ENCODE data around the gene NAV2. TPM values are rescaled to one million over a fixed set of nuclear protein-coding genes. Genes with fewer than 3 reads are reported as not detected.

The NAV2 gene
- polyA plus RNA-seq, 1 donor (not counting 4 experiments of a cell fraction or from before 2014, with no cell fraction given) = 4.0 TPM

DNA sequence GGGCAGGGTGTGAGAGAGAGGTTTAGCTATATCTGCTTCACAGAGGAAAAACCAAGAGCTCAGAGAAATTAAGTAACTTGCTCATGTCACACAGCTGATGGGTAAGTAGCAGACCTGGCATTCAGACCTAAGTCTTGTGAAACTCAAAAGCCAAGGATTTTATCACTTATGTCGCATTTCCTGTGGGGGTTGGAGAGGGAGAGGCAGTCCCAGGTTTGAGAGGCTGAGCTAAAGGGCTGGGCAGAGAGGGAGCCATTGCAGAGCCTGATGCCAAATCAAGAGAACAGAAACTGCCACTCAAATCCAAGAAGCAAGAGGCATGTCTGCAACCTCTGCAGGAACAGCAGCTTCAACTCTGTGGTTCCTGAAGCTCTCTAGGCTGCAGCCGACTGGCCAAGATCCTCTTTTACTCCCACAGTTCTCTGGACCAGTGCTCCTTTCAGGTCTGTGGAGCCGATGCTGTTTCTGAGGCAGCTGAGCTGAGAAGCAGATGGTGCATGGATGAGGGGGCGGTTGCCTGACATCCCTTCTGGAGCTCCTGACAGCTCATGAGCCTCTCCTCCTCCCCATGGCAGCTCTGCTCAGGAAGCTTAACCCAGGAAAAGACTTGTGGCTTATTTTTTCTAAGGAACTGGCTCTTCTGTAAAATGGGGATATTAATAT is 47.6 kb upstream of the NAV2 start:
- H3K79me2 ChIP-seq (ENCODE audit: control insufficient read depth, insufficient read depth, low read length) = no peaks in the 10 kb centered on the region
- H4K20me1 ChIP-seq (ENCODE audit: control insufficient read depth, extremely low read depth, insufficient read depth, low read length) = no peaks in the 10 kb centered on the region
- no peaks in the 10 kb centered on the region for H3K9me1 ChIP-seq (ENCODE audit: control insufficient read depth, extremely low read depth, insufficient read depth, low read length)
- FAIRE-seq = no peak
- no peak overlapping the region for H3K27ac ChIP-seq (ENCODE audit: control insufficient read depth, insufficient read depth, low read length)
- H3K4me3 ChIP-seq (ENCODE audit: control insufficient read depth in 2 of 3, extremely low read depth in 1 of 3, insufficient read depth in 2 of 3, low read depth in 1 of 3, low read length in 3 of 3) = no peak overlapping the region
- H3K36me3 ChIP-seq (ENCODE audit: control insufficient read depth in 2 of 2, extremely low read depth in 1 of 2, insufficient read depth in 2 of 2, low read length in 2 of 2) = no peaks in the 10 kb centered on the region
- H3K4me2 ChIP-seq (ENCODE audit: control insufficient read depth, extremely low read depth, insufficient read depth, low read depth, low read length) = no peak overlapping the region
- peaks cover 19% of the 10 kb centered on the region for H3K4me1 ChIP-seq (ENCODE audit: control insufficient read depth, extremely low read depth, insufficient read depth, low read length)
- no peaks in the 10 kb centered on the region for H3K9me3 ChIP-seq (ENCODE audit: control insufficient read depth, low read depth, low read length)
- DNase-seq (ENCODE audit: low read depth, low spot score) = no peak
- no peaks in the 10 kb centered on the region for H3K27me3 ChIP-seq (ENCODE audit: control insufficient read depth, extremely low read depth, insufficient read depth, low read length)
- no peak overlapping the region for H3K9ac ChIP-seq (ENCODE audit: control insufficient read depth, extremely low read depth, insufficient read depth, low read length)
- dilution Hi-C loops (cut with MboI; ENCODE audit: extremely low pct_ligation_motif_present, low sequenced_read_pairs) = no loop called here
- TF ChIP-seq, protein P1, sequence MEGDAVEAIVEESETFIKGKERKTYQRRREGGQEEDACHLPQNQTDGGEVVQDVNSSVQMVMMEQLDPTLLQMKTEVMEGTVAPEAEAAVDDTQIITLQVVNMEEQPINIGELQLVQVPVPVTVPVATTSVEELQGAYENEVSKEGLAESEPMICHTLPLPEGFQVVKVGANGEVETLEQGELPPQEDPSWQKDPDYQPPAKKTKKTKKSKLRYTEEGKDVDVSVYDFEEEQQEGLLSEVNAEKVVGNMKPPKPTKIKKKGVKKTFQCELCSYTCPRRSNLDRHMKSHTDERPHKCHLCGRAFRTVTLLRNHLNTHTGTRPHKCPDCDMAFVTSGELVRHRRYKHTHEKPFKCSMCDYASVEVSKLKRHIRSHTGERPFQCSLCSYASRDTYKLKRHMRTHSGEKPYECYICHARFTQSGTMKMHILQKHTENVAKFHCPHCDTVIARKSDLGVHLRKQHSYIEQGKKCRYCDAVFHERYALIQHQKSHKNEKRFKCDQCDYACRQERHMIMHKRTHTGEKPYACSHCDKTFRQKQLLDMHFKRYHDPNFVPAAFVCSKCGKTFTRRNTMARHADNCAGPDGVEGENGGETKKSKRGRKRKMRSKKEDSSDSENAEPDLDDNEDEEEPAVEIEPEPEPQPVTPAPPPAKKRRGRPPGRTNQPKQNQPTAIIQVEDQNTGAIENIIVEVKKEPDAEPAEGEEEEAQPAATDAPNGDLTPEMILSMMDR (optimal IDR thresholded peaks at IDR 0.05 in 1 of 3, IDR thresholded peaks at IDR 0.05 in 1 of 3, conservative IDR thresholded peaks at IDR 0.05 in 1 of 3; ENCODE audit: extremely low read depth in 1 of 3, insufficient read depth in 2 of 3, low read length in 3 of 3) = no peak
- H2AFZ ChIP-seq (ENCODE audit: control insufficient read depth, low read length) = no peak overlapping the region

DNA sequence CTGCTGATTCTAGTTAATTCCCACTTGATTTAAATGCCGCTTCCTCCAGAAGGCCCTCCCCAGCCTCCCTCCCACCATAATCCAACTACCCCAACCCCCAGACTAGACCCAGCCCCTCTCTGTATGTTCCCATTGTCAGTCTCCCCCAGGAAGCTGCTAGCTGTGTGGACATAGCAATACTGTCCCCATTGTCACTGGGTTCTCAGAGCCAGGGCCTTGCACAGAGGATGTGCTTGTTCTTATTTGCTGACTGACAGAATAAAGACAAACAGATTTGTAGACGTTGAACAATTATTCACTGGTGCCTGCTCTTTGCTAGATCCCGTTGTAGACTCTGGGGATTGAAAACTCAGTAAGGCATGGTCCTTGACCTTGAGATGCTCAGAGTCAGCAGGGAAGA is 45.7 kb upstream of the NAV2 start:
- no peak overlapping the region for H2AFZ ChIP-seq (ENCODE audit: control insufficient read depth, low read length)
- H3K4me2 ChIP-seq (ENCODE audit: control insufficient read depth, extremely low read depth, insufficient read depth, low read depth, low read length) = no peak overlapping the region
- FAIRE-seq (no peak), DNase-seq (ENCODE audit: low read depth, low spot score) (no peak)
- no peaks in the 10 kb centered on the region for H3K9me1 ChIP-seq (ENCODE audit: control insufficient read depth, extremely low read depth, insufficient read depth, low read length)
- H3K27me3 ChIP-seq (ENCODE audit: control insufficient read depth, extremely low read depth, insufficient read depth, low read length) = no peaks in the 10 kb centered on the region
- peaks cover 14% of the 10 kb centered on the region for H3K4me1 ChIP-seq (ENCODE audit: control insufficient read depth, extremely low read depth, insufficient read depth, low read length)
- no peaks in the 10 kb centered on the region for H4K20me1 ChIP-seq (ENCODE audit: control insufficient read depth, extremely low read depth, insufficient read depth, low read length)
- H3K79me2 ChIP-seq (ENCODE audit: control insufficient read depth, insufficient read depth, low read length) = no peaks in the 10 kb centered on the region
- no peaks in the 10 kb centered on the region for H3K36me3 ChIP-seq (ENCODE audit: control insufficient read depth in 2 of 2, extremely low read depth in 1 of 2, insufficient read depth in 2 of 2, low read length in 2 of 2)
- dilution Hi-C loops (cut with MboI; ENCODE audit: extremely low pct_ligation_motif_present, low sequenced_read_pairs) = no loop called here
- no peak for TF ChIP-seq EZH2 (IDR thresholded peaks at IDR 0.05; ENCODE audit: low read length)
- TF ChIP-seq, protein P1 (optimal IDR thresholded peaks at IDR 0.05 in 1 of 3, IDR thresholded peaks at IDR 0.05 in 1 of 3, conservative IDR thresholded peaks at IDR 0.05 in 1 of 3; ENCODE audit: extremely low read depth in 1 of 3, insufficient read depth in 2 of 3, low read length in 3 of 3) = no peak
- H3K9ac ChIP-seq (ENCODE audit: control insufficient read depth, extremely low read depth, insufficient read depth, low read length) = no peak overlapping the region
- H3K4me3 ChIP-seq (ENCODE audit: control insufficient read depth in 2 of 3, extremely low read depth in 1 of 3, insufficient read depth in 2 of 3, low read depth in 1 of 3, low read length in 3 of 3) = no peak overlapping the region
- no peak overlapping the region for H3K27ac ChIP-seq (ENCODE audit: control insufficient read depth, insufficient read depth, low read length)
- no peaks in the 10 kb centered on the region for H3K9me3 ChIP-seq (ENCODE audit: control insufficient read depth, low read depth, low read length)
